ENCODE results near the gene FAM241A.

- TF ChIP-seq POLR2A (IDR thresholded peaks at IDR 0.05) (no peak), CTCF (IDR thresholded peaks at IDR 0.05) (no peak)
Observed at GRCh38 chr4:112210777-112211176, 65.5 kb downstream of the FAM241A start.

All from right lobe of liver (tissue), 4 donors.